A549 treated with Hydrocortisone at 1 μM for 4 hours (cell line): ENCODE data around the gene LRMDA. TPM values are rescaled to one million over a fixed set of nuclear protein-coding genes. Genes with fewer than 3 reads are reported as not detected.

Source experiments
- total RNA-seq: library from RNA; stranded (reverse); fragments of 200-300 nt; extraction: Qiagen RNA extraction; gene quantifications from 5 replicates; pipeline ENCODE4 v1.2.3, GENCODE V29; 2022

The LRMDA gene
- total RNA-seq = 3.6 to 5.1 TPM (median 4.4 TPM) in 5 replicates

GRCh38 chr10:75431180-75432111 lies at the start of gene LRMDA:
Gene LRMDA, plus strand, starts transcription at chr10:75431624.

GRCh38 chr10:75401569-75402485 lies 29.6 kb upstream of the LRMDA start, which contains the start of gene ZNF503:
Gene ZNF503, minus strand, starts transcription at chr10:75401764. Its CDS starts 345 bp downstream, at chr10:75401419.

Other genes with a start within 250 kb of the LRMDA start
- 320 to 352 TPM (median 328 TPM) in 5 replicates for gene VDAC2, start 220.8 kb upstream of the LRMDA start, total RNA-seq
- 28.3 to 61.1 TPM (median 55.3 TPM) in 5 replicates for gene COMTD1, start 195.7 kb upstream of the LRMDA start, total RNA-seq
- 6.7 to 9.0 TPM (median 8.5 TPM) in 5 replicates for gene ZNF503, start 29.9 kb upstream of the LRMDA start, total RNA-seq